ENCODE data around the gene NEDD4L. TPM values are rescaled to one million over a fixed set of nuclear protein-coding genes. Genes with fewer than 3 reads are reported as not detected.
A peak's percentile ranks its signal among the peaks of the same experiment; 100 is the strongest.

The NEDD4L gene
- polyA plus RNA-seq, 1 donor = 93.0 TPM

GRCh38 chr18:58321986-58322385 lies 278.0 kb downstream of the NEDD4L start:
- no CpG with 5 or more reads among the region's 6 CpGs for WGBS (ENCODE audit: insufficient coverage, low lambda C conversion rate)
- Histone ChIP-seq H3K4me1 (ENCODE audit: control insufficient read depth, insufficient read depth, low read length) (peaks cover 7% of the 10 kb centered on the region), H3K36me3 (ENCODE audit: control insufficient read depth, insufficient read depth, low read length) (peaks cover 51% of the 10 kb centered on the region), H3K27me3 (ENCODE audit: control insufficient read depth, insufficient read depth, low read length) (no peaks in the 10 kb centered on the region), H3K9me3 (ENCODE audit: control insufficient read depth, low read depth, low read length) (no peaks in the 10 kb centered on the region), H3K27ac (ENCODE audit: low read length) (peak overlapping the region; percentile 51), H3K4me3 (ENCODE audit: low read length) (no peak overlapping the region)
- peak; percentile 69 to 80 for DNase-seq

GRCh38 chr18:58322464-58322863 lies 278.4 kb downstream of the NEDD4L start:
- no peak for DNase-seq
- no peak overlapping the region for H3K27ac ChIP-seq (ENCODE audit: low read length)
- no CpG with 5 or more reads among the region's 5 CpGs for WGBS (ENCODE audit: insufficient coverage, low lambda C conversion rate)
- peaks cover 7% of the 10 kb centered on the region for H3K4me1 ChIP-seq (ENCODE audit: control insufficient read depth, insufficient read depth, low read length)
- H3K27me3 ChIP-seq (ENCODE audit: control insufficient read depth, insufficient read depth, low read length) = no peaks in the 10 kb centered on the region
- peaks cover 50% of the 10 kb centered on the region for H3K36me3 ChIP-seq (ENCODE audit: control insufficient read depth, insufficient read depth, low read length)
- H3K9me3 ChIP-seq (ENCODE audit: control insufficient read depth, low read depth, low read length) = no peaks in the 10 kb centered on the region
- no peak overlapping the region for H3K4me3 ChIP-seq (ENCODE audit: low read length)

DNA sequence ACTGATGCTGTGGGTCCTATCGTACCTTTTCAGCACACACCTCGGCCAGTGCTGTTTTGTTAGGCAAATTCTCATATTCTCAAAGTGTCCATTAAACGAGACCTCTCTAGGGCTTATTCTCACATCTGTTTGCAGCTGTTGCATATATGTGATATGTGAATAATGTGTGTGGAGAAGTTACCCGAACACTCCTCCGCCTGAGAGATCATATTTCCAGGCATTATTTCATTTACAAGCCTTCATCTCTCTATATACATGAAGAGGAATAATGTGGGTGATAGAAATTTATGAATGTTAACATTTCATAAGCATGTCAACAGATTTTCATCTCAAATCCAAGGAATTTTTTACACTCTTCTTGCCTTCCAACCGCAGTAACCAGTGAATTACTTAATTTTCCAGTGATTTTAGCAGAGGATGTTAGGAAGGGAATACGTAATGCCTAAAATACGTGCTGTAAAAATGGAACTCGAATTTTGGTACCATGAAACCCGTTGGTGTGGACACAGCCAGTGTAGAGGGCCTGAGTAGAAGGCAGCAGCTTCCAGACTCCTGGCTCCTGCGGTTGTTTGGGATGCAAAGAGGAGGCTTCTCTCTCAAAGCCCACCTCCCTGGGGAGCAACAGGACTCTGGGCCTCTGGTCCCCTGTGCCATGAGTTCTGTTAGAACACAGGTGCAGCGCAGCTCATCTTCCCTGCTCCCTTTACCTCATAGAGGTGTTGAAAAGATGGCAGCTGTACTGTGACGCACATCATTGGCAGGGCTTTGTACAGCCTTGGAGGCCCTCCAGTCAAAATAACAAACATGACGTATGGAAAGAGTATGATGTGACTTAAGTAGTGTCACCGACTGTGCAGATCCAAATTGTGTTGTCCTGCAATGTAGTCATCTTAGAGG lies 280.1 kb downstream of the NEDD4L start:
- no peak for DNase-seq
- Histone ChIP-seq H3K27ac (ENCODE audit: low read length) (no peak overlapping the region), H3K9me3 (ENCODE audit: control insufficient read depth, low read depth, low read length) (no peaks in the 10 kb centered on the region), H3K4me1 (ENCODE audit: control insufficient read depth, insufficient read depth, low read length) (peaks cover 7% of the 10 kb centered on the region), H3K36me3 (ENCODE audit: control insufficient read depth, insufficient read depth, low read length) (peaks cover 49% of the 10 kb centered on the region), H3K27me3 (ENCODE audit: control insufficient read depth, insufficient read depth, low read length) (no peaks in the 10 kb centered on the region), H3K4me3 (ENCODE audit: low read length) (no peak overlapping the region)
- 86% methylated on average over 4 of the region's 15 CpGs for WGBS (ENCODE audit: insufficient coverage, low lambda C conversion rate)

DNA sequence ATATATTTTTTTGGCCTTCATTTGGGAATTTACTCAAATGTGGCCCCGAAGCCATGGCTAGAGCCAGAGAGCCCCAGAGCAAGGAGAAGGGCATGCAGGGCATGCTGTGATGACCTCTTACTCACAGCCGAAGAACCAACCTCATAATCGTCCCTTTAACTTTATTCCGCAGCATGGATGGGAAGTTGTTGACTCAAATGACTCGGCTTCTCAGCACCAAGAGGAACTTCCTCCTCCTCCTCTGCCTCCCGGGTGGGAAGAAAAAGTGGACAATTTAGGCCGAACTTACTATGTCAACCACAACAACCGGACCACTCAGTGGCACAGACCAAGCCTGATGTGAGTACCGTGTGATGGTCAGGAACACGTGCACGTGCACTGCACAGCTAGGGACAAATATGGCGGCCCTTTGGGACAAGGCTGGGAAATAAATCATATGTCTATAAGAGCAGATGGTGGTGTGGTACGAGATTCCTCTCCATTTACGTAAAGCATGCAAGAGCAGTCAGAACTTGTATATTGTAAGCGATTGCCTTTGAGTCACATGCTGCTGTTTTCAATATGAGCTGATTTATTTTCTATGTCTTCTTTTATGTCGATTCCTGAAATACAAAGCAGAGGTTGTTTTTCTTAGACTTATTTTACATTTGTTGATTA lies 280.9 kb downstream of the NEDD4L start:
- Histone ChIP-seq H3K36me3 (ENCODE audit: control insufficient read depth, insufficient read depth, low read length) (peaks cover 56% of the 10 kb centered on the region), H3K4me3 (ENCODE audit: low read length) (no peak overlapping the region), H3K4me1 (ENCODE audit: control insufficient read depth, insufficient read depth, low read length) (peaks cover 7% of the 10 kb centered on the region), H3K27ac (ENCODE audit: low read length) (no peak overlapping the region), H3K9me3 (ENCODE audit: control insufficient read depth, low read depth, low read length) (no peaks in the 10 kb centered on the region), H3K27me3 (ENCODE audit: control insufficient read depth, insufficient read depth, low read length) (no peaks in the 10 kb centered on the region)
- no peak for DNase-seq
- 100% methylated on average over 2 of the region's 16 CpGs for WGBS (ENCODE audit: insufficient coverage, low lambda C conversion rate)

DNA sequence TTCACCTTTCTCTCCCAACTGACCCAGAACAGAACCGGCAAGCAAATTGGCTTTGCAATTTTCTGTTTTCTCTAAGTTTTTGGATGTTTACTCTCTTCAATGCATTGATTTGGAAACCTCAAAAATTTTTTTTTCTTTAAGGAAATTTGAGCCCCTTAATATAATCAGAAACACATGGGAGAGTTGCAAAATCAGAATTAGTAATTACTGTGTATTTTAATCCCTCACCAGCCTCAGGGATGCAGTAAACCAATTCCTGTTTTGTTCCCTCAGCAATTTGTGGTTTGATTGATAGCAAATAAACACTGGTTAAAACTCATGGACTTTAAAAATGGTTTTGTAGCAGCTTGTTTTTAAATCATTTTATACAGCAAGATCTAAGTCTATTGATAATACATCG lies 281.5 kb downstream of the NEDD4L start:
- DNase-seq = no peak
- H3K9me3 ChIP-seq (ENCODE audit: control insufficient read depth, low read depth, low read length) = no peaks in the 10 kb centered on the region

DNA sequence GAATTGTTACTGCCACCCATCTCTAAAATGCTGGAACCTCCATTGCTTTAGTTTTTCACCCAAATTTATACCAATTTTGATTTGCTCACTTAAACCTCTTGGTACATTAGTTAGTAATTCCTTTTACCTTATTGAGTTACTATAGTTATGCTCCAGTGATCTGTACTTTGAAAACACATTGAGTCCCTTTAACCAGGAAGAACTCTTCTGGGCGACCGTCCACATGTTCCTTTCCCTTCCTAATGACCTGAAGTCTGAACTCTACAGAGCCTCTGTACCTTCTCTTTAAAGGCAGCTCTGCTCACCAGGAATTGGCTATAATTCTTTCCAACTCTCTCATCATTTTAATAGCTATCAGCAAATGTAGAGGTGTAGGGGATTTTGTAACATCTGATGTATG lies 290.0 kb downstream of the NEDD4L start:
- Histone ChIP-seq H3K27me3 (ENCODE audit: control insufficient read depth, insufficient read depth, low read length) (no peaks in the 10 kb centered on the region), H3K4me1 (ENCODE audit: control insufficient read depth, insufficient read depth, low read length) (no peaks in the 10 kb centered on the region), H3K9me3 (ENCODE audit: control insufficient read depth, low read depth, low read length) (no peaks in the 10 kb centered on the region), H3K4me3 (ENCODE audit: low read length) (no peak overlapping the region), H3K36me3 (ENCODE audit: control insufficient read depth, insufficient read depth, low read length) (peaks cover 66% of the 10 kb centered on the region), H3K27ac (ENCODE audit: low read length) (no peak overlapping the region)
- no CpG with 5 or more reads among the region's 2 CpGs for WGBS (ENCODE audit: insufficient coverage, low lambda C conversion rate)
- DNase-seq = no peak

More for the DNA sequence above, 281.5 kb downstream of the NEDD4L start:
- Histone ChIP-seq H3K27me3 (ENCODE audit: control insufficient read depth, insufficient read depth, low read length) (no peaks in the 10 kb centered on the region), H3K36me3 (ENCODE audit: control insufficient read depth, insufficient read depth, low read length) (peaks cover 61% of the 10 kb centered on the region), H3K27ac (ENCODE audit: low read length) (no peak overlapping the region), H3K4me1 (ENCODE audit: control insufficient read depth, insufficient read depth, low read length) (peaks cover 7% of the 10 kb centered on the region), H3K4me3 (ENCODE audit: low read length) (no peak overlapping the region)
- 100% methylated on average over 1 of the region's 2 CpGs for WGBS (ENCODE audit: insufficient coverage, low lambda C conversion rate)

DNA sequence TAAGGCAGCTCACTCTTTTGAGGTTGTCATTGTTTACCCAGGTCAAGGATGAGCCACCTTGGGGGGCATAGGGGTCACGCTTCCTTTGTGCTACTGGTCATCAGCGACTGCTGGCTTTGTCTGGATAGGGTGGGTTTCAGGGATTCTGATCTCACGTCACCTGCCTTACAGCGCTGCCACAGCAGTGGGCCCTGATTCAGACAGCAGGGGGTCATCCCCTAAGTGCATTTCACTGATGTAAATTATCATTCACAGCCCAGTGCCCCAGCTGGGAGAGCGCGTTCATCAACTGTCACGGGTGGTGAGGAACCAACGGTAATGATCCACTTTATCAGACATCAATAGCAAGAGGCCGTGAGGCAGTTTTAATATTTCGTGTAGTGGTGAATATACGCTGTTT lies 291.2 kb downstream of the NEDD4L start:
- Histone ChIP-seq H3K27me3 (ENCODE audit: control insufficient read depth, insufficient read depth, low read length) (no peaks in the 10 kb centered on the region), H3K9me3 (ENCODE audit: control insufficient read depth, low read depth, low read length) (no peaks in the 10 kb centered on the region), H3K4me1 (ENCODE audit: control insufficient read depth, insufficient read depth, low read length) (no peaks in the 10 kb centered on the region), H3K36me3 (ENCODE audit: control insufficient read depth, insufficient read depth, low read length) (peaks cover 65% of the 10 kb centered on the region), H3K27ac (ENCODE audit: low read length) (no peak overlapping the region), H3K4me3 (ENCODE audit: low read length) (no peak overlapping the region)
- 86% methylated on average over 3 of the region's 11 CpGs for WGBS (ENCODE audit: insufficient coverage, low lambda C conversion rate)
- no peak for DNase-seq

- no CpG with 5 or more reads among the region's 1 CpG for WGBS (ENCODE audit: insufficient coverage, low lambda C conversion rate)
- Histone ChIP-seq H3K36me3 (ENCODE audit: control insufficient read depth, insufficient read depth, low read length) (peaks cover 63% of the 10 kb centered on the region), H3K27ac (ENCODE audit: low read length) (no peak overlapping the region), H3K9me3 (ENCODE audit: control insufficient read depth, low read depth, low read length) (no peaks in the 10 kb centered on the region), H3K4me1 (ENCODE audit: control insufficient read depth, insufficient read depth, low read length) (no peaks in the 10 kb centered on the region), H3K4me3 (ENCODE audit: low read length) (no peak overlapping the region), H3K27me3 (ENCODE audit: control insufficient read depth, insufficient read depth, low read length) (no peaks in the 10 kb centered on the region)
- no peak for DNase-seq
Measured at GRCh38 chr18:58335821-58336220, 291.8 kb downstream of the NEDD4L start.

DNA sequence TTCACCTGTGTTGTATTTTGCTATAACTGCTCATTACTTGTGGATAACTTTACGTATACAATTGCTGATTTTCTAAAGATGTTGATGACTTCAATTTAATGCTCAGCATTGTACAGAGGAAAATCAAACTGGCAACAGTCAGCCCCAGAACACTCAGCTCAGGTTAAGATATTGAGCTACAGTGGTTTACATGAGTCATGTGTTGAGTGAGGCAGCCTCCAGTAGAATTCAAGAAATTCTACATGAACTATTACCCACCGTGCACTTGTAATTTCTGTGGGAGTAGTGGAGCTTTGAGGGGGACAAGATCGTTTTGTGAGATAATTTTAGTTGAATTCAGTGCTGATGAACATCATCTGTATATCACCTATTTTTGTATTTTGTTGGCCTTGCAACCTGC lies 292.6 kb downstream of the NEDD4L start:
- no CpG with 5 or more reads among the region's 3 CpGs for WGBS (ENCODE audit: insufficient coverage, low lambda C conversion rate)
- Histone ChIP-seq H3K27ac (ENCODE audit: low read length) (no peak overlapping the region), H3K9me3 (ENCODE audit: control insufficient read depth, low read depth, low read length) (no peaks in the 10 kb centered on the region), H3K4me1 (ENCODE audit: control insufficient read depth, insufficient read depth, low read length) (no peaks in the 10 kb centered on the region), H3K4me3 (ENCODE audit: low read length) (no peak overlapping the region), H3K27me3 (ENCODE audit: control insufficient read depth, insufficient read depth, low read length) (no peaks in the 10 kb centered on the region), H3K36me3 (ENCODE audit: control insufficient read depth, insufficient read depth, low read length) (peaks cover 62% of the 10 kb centered on the region)
- DNase-seq = no peak

DNA sequence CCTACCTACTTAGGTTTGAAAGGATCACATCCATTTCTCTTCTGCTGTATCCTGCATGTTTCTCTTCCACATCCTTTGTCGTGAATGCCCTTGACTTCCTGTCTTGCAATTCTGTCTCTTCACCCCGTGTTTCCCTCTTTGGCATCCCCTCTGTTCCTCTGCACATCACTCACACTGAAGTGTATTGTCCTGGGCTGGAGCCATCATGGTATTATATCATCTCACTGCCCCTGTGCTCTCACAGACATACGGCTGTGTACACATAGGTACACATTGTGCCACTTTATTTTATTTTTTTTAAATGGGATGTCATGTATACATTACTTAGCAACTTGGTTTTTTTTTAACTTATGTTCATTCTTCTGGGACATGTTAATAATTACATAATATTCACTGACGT lies 293.3 kb downstream of the NEDD4L start:
- H3K36me3 ChIP-seq (ENCODE audit: control insufficient read depth, insufficient read depth, low read length) = peaks cover 67% of the 10 kb centered on the region
- H3K9me3 ChIP-seq (ENCODE audit: control insufficient read depth, low read depth, low read length) = no peaks in the 10 kb centered on the region
- no peak for DNase-seq
- 48% methylated on average over 2 of the region's 4 CpGs for WGBS (ENCODE audit: insufficient coverage, low lambda C conversion rate)
- no peaks in the 10 kb centered on the region for H3K4me1 ChIP-seq (ENCODE audit: control insufficient read depth, insufficient read depth, low read length)
- no peaks in the 10 kb centered on the region for H3K27me3 ChIP-seq (ENCODE audit: control insufficient read depth, insufficient read depth, low read length)
- H3K4me3 ChIP-seq (ENCODE audit: low read length) = no peak overlapping the region
- no peak overlapping the region for H3K27ac ChIP-seq (ENCODE audit: low read length)
